Measurements from ENCODE around the gene CHST15.

The CHST15 gene

GRCh38 chr10:124025660-124026588, 67.5 kb downstream of the CHST15 start:
- DNase-seq, result no peak

GRCh38 chr10:124025152-124025551, 68.2 kb downstream of the CHST15 start:
- no peak for DNase-seq

GRCh38 chr10:124022066-124022465, 71.3 kb downstream of the CHST15 start:
- DNase-seq, result no peak

- DNase-seq, result no peak
These were observed 72.2 kb downstream of the CHST15 start for GRCh38 chr10:124020981-124021815.

- no peak for DNase-seq
These were observed 73.3 kb downstream of the CHST15 start for GRCh38 chr10:124019886-124020797.

GRCh38 chr10:124018886-124019525, 74.4 kb downstream of the CHST15 start:
- no peak for DNase-seq

GRCh38 chr10:124017729-124018128, 75.7 kb downstream of the CHST15 start:
- DNase-seq, result no peak

- DNase-seq, result no peak
These were observed 76.5 kb downstream of the CHST15 start for GRCh38 chr10:124016804-124017375.

- DNase-seq, result no peak
These were observed 77.4 kb downstream of the CHST15 start for GRCh38 chr10:124015991-124016390.

- no peak for DNase-seq
These were observed 78.8 kb downstream of the CHST15 start for GRCh38 chr10:124014416-124015154.

- DNase-seq, result no peak
These were observed 79.5 kb downstream of the CHST15 start for GRCh38 chr10:124013916-124014315.

GRCh38 chr10:124012991-124013390, 80.4 kb downstream of the CHST15 start:
- DNase-seq, result no peak

- no peak for DNase-seq
These were observed 80.8 kb downstream of the CHST15 start for GRCh38 chr10:124012583-124012982.

- no peak for DNase-seq
These were observed 81.3 kb downstream of the CHST15 start for GRCh38 chr10:124012066-124012465.

GRCh38 chr10:124011464-124011863, 81.9 kb downstream of the CHST15 start:
- no peak for DNase-seq

- DNase-seq, result no peak
These were observed 82.8 kb downstream of the CHST15 start for GRCh38 chr10:124010563-124011131.

GRCh38 chr10:124010024-124010423, 83.4 kb downstream of the CHST15 start:
- DNase-seq, result no peak

GRCh38 chr10:124009231-124010015, 84.0 kb downstream of the CHST15 start:
- DNase-seq, result no peak

GRCh38 chr10:124008681-124009080, 84.7 kb downstream of the CHST15 start:
- DNase-seq, result no peak

- no peak for DNase-seq
These were observed 85.2 kb downstream of the CHST15 start for GRCh38 chr10:124008187-124008586.
